Suprapubic skin (tissue), 4 donors: Measurements from ENCODE around the gene RAP1GDS1.

Experiments
- EP300 ChIP-seq: sonication (generic); formaldehyde crosslinking; IDR thresholded peaks from one replicate; pipeline ENCODE4 v1.6.1; 2017; ENCODE audit warnings: antibody characterized with exemption
- POLR2A ChIP-seq, 2 donors: fragments of 450-650 bp; IDR thresholded peaks; one replicate each; pipeline ENCODE4 v1.6.1; 2017; ENCODE audit warnings: antibody characterized with exemption in 2 of 2, mild to moderate bottlenecking in 2 of 2, moderate library complexity in 2 of 2
- POLR2AphosphoS5 ChIP-seq, 3 donors: sonication (generic); formaldehyde crosslinking; IDR thresholded peaks; one replicate each; pipeline ENCODE4 v1.6.1; 2017; ENCODE audit warnings: antibody characterized with exemption in 3 of 3
- TF ChIP-seq, protein P1 (sequence below), 2 donors: fragments of 200-600 bp in 1 of 2; fragments of 450-650 bp in 1 of 2; sonication (generic) in 1 of 2; IDR thresholded peaks; one replicate each; pipeline ENCODE4 v1.5.1; 2016 to 2019; ENCODE audit warnings: antibody characterized with exemption in 2 of 2, mild to moderate bottlenecking in 1 of 2, moderate library complexity in 1 of 2

DNA sequence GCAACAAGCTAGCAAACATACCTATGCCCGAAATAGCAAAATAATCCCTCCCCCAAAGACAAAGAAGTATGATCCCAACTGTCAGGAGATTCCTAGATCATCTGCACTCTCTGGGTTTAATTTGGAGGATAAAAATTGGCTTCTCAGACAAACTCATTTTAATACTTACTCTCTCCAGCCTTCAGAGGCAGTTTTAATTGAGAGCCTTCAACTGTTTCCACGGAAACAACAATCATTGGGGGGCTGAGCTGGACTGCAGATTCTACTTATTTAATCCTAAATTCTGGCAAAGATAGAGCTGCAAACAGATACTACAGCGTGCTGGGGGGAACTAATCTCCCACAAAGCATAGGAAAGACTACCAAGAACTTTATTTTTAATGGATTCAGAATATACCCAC lies 229.1 kb downstream of the RAP1GDS1 start:
- TF ChIP-seq, protein P1, sequence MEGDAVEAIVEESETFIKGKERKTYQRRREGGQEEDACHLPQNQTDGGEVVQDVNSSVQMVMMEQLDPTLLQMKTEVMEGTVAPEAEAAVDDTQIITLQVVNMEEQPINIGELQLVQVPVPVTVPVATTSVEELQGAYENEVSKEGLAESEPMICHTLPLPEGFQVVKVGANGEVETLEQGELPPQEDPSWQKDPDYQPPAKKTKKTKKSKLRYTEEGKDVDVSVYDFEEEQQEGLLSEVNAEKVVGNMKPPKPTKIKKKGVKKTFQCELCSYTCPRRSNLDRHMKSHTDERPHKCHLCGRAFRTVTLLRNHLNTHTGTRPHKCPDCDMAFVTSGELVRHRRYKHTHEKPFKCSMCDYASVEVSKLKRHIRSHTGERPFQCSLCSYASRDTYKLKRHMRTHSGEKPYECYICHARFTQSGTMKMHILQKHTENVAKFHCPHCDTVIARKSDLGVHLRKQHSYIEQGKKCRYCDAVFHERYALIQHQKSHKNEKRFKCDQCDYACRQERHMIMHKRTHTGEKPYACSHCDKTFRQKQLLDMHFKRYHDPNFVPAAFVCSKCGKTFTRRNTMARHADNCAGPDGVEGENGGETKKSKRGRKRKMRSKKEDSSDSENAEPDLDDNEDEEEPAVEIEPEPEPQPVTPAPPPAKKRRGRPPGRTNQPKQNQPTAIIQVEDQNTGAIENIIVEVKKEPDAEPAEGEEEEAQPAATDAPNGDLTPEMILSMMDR (IDR thresholded peaks at IDR 0.05) = no peak
- TF ChIP-seq POLR2A (IDR thresholded peaks at IDR 0.05) (no peak), EP300 (no peak), POLR2AphosphoS5 (IDR thresholded peaks at IDR 0.05) (no peak)
